Neural cell (in vitro differentiated cells): ENCODE measurements around the gene USE1. TPM values are rescaled to one million over a fixed set of nuclear protein-coding genes. Genes with fewer than 3 reads are reported as not detected.

ENCODE experiments used
- H2AFZ ChIP-seq: fragments of 200-600, 300-800 bp; sonication (generic), shearing (Covaris generic); 2 replicates; pipeline ENCODE4 v1.6.0; 2014; ENCODE audit warnings: low read depth, mild to moderate bottlenecking, antibody characterized with exemption, low read length, moderate library complexity
- H3F3A ChIP-seq: fragments of 200-600 bp; shearing (Covaris generic); 2 replicates; pipeline ENCODE4 v1.6.1; 2016; ENCODE audit warnings: mild to moderate bottlenecking, moderate library complexity, mixed read lengths, antibody characterized with exemption, low read length; ENCODE audit not compliant: insufficient read depth, poor library complexity, severe bottlenecking
- H3K27ac ChIP-seq: fragments of 200-600, 300-800 bp; sonication (generic), shearing (Covaris generic); 2 replicates; pipeline ENCODE4 v1.5.1; 2014; ENCODE audit warnings: mild to moderate bottlenecking, low read length, moderate library complexity
- H3K27me3 ChIP-seq: fragments of 300-800, 200-600 bp; sonication (generic), shearing (Covaris generic); 2 replicates; pipeline ENCODE4 v1.6.0; 2014; ENCODE audit warnings: mild to moderate bottlenecking, low read depth, low read length, moderate library complexity; ENCODE audit not compliant: insufficient read depth
- H3K36me3 ChIP-seq: fragments of 300-800, 200-600 bp; sonication (generic), shearing (Covaris generic); 2 replicates; pipeline ENCODE4 v1.5.1; 2014; ENCODE audit warnings: mild to moderate bottlenecking, antibody characterized with exemption, low read length, moderate library complexity; ENCODE audit not compliant: insufficient read depth
- H3K4me2 ChIP-seq: fragments of 300-800, 200-600 bp; sonication (generic), shearing (Covaris generic); 2 replicates; pipeline ENCODE4 v1.6.0; 2014; ENCODE audit warnings: mild to moderate bottlenecking, low read length
- H3K4me3 ChIP-seq: fragments of 300-800, 200-600 bp; sonication (generic), shearing (Covaris generic); 2 replicates; pipeline ENCODE4 v1.5.1; 2014; ENCODE audit warnings: mild to moderate bottlenecking, low read length, moderate library complexity
- H3K79me2 ChIP-seq: fragments of 200-600 bp; shearing (Covaris generic); replicated peaks from 2 replicates; pipeline ENCODE4 v1.6.0; 2014; ENCODE audit warnings: mild to moderate bottlenecking, low read length, moderate library complexity; ENCODE audit not compliant: insufficient read depth
- H3K9ac ChIP-seq: fragments of 300-800, 200-600 bp; sonication (generic), shearing (Covaris generic); 2 replicates; pipeline ENCODE4 v1.6.1; 2016; ENCODE audit warnings: mild to moderate bottlenecking, low read length, mixed read lengths
- H3K9me2 ChIP-seq: fragments of 200-600 bp; shearing (Covaris generic); 2 replicates; pipeline ENCODE4 v1.6.1; 2016; ENCODE audit warnings: mild to moderate bottlenecking, low read length, mixed read lengths; ENCODE audit not compliant: insufficient read depth
- H3K9me3 ChIP-seq: fragments of 200-600, 300-800 bp; sonication (generic), shearing (Covaris generic); 2 replicates; pipeline ENCODE4 v1.6.1; 2016; ENCODE audit warnings: mild to moderate bottlenecking, mixed run types, low read length, moderate library complexity, mixed read lengths
- H4K20me1 ChIP-seq: fragments of 200-600 bp; shearing (Covaris generic); 2 replicates; pipeline ENCODE4 v1.6.1; 2016; ENCODE audit warnings: mild to moderate bottlenecking, mixed run types; ENCODE audit not compliant: insufficient read depth
- EP300 ChIP-seq: fragments of 450-650 bp; conservative IDR thresholded peaks from 2 replicates; pipeline ENCODE4 v1.6.1; 2014; ENCODE audit warnings: antibody characterized with exemption, mild to moderate bottlenecking, moderate library complexity; ENCODE audit not compliant: poor library complexity, severe bottlenecking
- MXI1 ChIP-seq: fragments of 450-650 bp; conservative IDR thresholded peaks from 2 replicates; pipeline ENCODE4 v1.6.1; 2014; ENCODE audit warnings: antibody characterized with exemption, mild to moderate bottlenecking; ENCODE audit not compliant: poor library complexity, severe bottlenecking
- POLR2AphosphoS5 ChIP-seq: IDR thresholded peaks from 2 replicates; pipeline ENCODE4 v1.6.1; 2012
- SMC3 ChIP-seq: fragments of 450-650 bp; conservative IDR thresholded peaks from 2 replicates; pipeline ENCODE4 v1.6.1; 2014; ENCODE audit warnings: antibody characterized with exemption, mild to moderate bottlenecking, moderate library complexity; ENCODE audit not compliant: poor library complexity
- TAF1 ChIP-seq: IDR thresholded peaks from 2 replicates; pipeline ENCODE4 v1.6.1; 2012; ENCODE audit warnings: low read depth
- polyA plus RNA-seq: library from polyadenylated mRNA; depleted of rRNA; stranded (reverse); fragments of >200 nt; gene quantifications from 2 replicates; pipeline ENCODE4 v1.2.3, GENCODE V29; 2014
- TF ChIP-seq, protein P1 (sequence below): fragments of 450-650 bp; IDR thresholded peaks from 2 replicates; pipeline ENCODE4 v1.5.1; 2014; ENCODE audit warnings: antibody characterized with exemption, mild to moderate bottlenecking, moderate library complexity; ENCODE audit not compliant: poor library complexity, severe bottlenecking
- TF ChIP-seq, protein P2 (sequence below): IDR thresholded peaks from 2 replicates; pipeline ENCODE4 v1.6.1; 2012; ENCODE audit warnings: borderline replicate concordance

USE1 gene
- polyA plus RNA-seq, 1 donor from 2014 or later: 20.4 TPM

DNA sequence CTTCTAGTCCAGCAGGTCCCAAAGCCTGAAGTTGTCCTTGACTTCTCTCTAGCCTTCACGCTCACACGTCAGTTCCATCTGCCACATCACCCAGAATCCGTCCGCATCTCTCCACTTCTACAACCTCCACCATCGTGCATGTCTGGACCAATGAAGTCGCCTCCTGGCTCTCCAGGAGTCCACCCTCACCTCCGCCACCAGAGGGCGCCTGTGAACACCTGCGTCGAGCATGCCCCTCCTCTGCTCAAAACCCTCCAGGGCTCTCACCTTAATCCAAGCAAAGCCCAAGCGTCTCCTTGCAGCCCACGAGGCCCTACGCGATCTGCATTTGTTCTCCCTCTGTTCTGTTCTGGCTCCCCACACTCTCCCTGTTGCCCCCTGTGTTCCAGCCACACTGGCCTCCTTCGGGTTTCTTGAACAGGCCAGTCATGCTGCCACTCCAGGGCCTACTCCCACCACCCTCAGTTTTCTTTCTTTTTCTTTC is 45.7 kb downstream of the USE1 start:
- Histone ChIP-seq H4K20me1 (no peaks in the 10 kb centered on the region), H3K27me3 (no peaks in the 10 kb centered on the region), H3F3A (no peaks in the 10 kb centered on the region), H3K79me2 (no peaks in the 10 kb centered on the region), H3K4me3 (no peak overlapping the region), H3K4me2 (no peak overlapping the region), H3K36me3 (no peaks in the 10 kb centered on the region), H3K27ac (no peak overlapping the region), H3K9ac (no peak overlapping the region), H3K9me2 (no peaks in the 10 kb centered on the region), H3K9me3 (peaks cover 8% of the 10 kb centered on the region), H2AFZ (no peak overlapping the region)
- TF ChIP-seq, protein P1, sequence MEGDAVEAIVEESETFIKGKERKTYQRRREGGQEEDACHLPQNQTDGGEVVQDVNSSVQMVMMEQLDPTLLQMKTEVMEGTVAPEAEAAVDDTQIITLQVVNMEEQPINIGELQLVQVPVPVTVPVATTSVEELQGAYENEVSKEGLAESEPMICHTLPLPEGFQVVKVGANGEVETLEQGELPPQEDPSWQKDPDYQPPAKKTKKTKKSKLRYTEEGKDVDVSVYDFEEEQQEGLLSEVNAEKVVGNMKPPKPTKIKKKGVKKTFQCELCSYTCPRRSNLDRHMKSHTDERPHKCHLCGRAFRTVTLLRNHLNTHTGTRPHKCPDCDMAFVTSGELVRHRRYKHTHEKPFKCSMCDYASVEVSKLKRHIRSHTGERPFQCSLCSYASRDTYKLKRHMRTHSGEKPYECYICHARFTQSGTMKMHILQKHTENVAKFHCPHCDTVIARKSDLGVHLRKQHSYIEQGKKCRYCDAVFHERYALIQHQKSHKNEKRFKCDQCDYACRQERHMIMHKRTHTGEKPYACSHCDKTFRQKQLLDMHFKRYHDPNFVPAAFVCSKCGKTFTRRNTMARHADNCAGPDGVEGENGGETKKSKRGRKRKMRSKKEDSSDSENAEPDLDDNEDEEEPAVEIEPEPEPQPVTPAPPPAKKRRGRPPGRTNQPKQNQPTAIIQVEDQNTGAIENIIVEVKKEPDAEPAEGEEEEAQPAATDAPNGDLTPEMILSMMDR: peak; percentile 47
- TF ChIP-seq, protein P2, sequence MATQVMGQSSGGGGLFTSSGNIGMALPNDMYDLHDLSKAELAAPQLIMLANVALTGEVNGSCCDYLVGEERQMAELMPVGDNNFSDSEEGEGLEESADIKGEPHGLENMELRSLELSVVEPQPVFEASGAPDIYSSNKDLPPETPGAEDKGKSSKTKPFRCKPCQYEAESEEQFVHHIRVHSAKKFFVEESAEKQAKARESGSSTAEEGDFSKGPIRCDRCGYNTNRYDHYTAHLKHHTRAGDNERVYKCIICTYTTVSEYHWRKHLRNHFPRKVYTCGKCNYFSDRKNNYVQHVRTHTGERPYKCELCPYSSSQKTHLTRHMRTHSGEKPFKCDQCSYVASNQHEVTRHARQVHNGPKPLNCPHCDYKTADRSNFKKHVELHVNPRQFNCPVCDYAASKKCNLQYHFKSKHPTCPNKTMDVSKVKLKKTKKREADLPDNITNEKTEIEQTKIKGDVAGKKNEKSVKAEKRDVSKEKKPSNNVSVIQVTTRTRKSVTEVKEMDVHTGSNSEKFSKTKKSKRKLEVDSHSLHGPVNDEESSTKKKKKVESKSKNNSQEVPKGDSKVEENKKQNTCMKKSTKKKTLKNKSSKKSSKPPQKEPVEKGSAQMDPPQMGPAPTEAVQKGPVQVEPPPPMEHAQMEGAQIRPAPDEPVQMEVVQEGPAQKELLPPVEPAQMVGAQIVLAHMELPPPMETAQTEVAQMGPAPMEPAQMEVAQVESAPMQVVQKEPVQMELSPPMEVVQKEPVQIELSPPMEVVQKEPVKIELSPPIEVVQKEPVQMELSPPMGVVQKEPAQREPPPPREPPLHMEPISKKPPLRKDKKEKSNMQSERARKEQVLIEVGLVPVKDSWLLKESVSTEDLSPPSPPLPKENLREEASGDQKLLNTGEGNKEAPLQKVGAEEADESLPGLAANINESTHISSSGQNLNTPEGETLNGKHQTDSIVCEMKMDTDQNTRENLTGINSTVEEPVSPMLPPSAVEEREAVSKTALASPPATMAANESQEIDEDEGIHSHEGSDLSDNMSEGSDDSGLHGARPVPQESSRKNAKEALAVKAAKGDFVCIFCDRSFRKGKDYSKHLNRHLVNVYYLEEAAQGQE: no peak
- no peak for TF ChIP-seq EP300
- TF ChIP-seq SMC3: no peak

DNA sequence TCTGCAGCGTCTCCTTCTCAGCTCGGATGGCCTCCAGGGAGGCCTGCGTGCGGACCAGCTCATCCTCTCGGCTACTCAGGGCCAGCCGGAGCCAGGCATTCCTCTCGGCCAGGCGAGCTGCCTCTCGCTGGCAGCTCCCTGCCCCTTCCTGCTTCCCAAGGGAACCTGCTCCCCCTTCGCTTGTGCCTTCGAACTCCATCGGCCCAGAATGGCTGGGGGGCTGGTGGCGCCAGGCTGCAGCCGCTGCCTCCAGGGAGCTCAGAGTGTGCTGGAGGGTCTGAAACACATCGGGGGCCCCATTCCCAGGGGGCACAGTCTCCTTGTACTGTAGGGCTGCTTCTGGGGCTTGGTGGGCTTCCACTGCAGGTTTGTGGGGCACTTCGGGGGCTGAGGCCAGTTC is 47.4 kb downstream of the USE1 start:
- Histone ChIP-seq H3K4me3 (no peak overlapping the region), H3F3A (no peaks in the 10 kb centered on the region), H3K9me3 (peaks cover 8% of the 10 kb centered on the region), H2AFZ (no peak overlapping the region), H3K79me2 (no peaks in the 10 kb centered on the region), H3K27me3 (no peaks in the 10 kb centered on the region), H3K9ac (no peak overlapping the region), H3K36me3 (no peaks in the 10 kb centered on the region), H3K9me2 (no peaks in the 10 kb centered on the region), H4K20me1 (no peaks in the 10 kb centered on the region), H3K4me2 (no peak overlapping the region), H3K27ac (no peak overlapping the region)
- TF ChIP-seq MXI1 (no peak), POLR2AphosphoS5 (no peak)

DNA sequence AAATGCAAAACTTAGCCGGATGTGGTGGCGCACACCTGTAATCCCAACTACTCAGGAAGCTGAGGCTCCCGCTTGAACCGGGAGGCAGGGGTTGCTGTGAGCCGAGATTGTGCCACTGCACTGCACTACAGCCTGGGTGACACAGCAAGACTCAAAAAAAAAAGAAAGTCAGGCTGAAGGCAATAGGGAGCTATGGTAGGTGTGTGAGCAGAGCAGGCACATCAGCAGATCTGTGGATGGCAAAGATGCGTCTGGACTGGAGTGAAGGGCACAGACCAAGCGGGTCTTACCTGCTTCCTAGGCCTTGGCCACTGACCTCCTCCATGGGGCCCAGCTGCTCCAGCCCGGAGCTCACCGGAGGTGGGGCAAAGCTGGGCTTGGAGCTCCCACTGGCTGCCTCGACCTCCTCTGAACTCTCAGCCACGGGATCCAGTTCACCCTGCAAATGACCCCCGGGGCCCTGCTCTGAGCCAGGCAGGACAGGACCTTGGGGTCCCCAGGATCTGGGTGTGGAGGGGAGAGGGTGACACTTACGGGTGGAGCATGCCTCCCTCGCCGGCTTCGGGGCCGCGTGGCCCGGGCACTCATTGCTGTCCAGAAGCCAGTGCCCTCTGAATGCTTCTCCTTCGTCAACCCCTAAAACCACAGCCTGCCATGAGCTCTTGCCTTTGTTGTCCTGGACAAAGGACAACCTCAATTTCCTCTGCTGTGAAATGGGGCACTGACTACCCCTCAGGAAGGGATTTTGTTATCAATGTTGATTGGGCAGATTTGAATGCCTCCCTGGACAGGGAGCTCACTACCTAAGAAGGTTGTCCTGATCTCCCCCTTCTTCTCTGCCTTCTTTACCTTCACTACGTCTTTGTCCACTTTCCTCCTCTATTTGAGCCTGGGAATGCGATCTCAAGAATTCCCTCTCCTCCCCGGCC is 48.8 kb downstream of the USE1 start:
- Histone ChIP-seq H3K9me2 (no peaks in the 10 kb centered on the region), H3F3A (no peaks in the 10 kb centered on the region), H3K4me3 (no peak overlapping the region), H3K27ac (no peak overlapping the region), H3K36me3 (no peaks in the 10 kb centered on the region), H4K20me1 (no peaks in the 10 kb centered on the region), H3K9me3 (peaks cover 8% of the 10 kb centered on the region), H3K27me3 (no peaks in the 10 kb centered on the region), H3K4me2 (no peak overlapping the region), H3K79me2 (peaks cover 7% of the 10 kb centered on the region), H3K9ac (no peak overlapping the region), H2AFZ (no peak overlapping the region)
- TF ChIP-seq TAF1: no peak
- TF ChIP-seq, protein P2: no peak
- TF ChIP-seq, protein P1: no peak
